ENCODE results near the gene PRCP.

DNA sequence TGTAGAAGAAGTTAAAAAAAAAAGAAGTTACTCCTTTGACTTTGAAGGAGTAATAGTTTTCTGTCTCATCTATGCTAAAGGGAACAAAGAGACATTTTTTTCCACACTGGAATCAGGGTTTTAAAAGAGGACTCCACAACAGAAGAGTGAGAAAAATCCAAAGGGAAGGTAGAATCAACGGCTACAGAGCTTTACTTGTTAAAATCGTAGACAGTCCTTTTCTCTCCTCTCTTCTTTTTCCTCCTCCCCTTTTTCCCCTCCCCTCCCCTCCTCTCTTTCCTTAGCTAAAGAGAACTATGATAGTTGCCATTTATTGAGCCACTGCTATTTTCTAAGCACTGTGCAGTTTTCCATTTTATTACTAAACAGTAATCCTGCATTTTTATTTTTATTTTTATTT lies 30.5 kb upstream of the PRCP start:
- TF ChIP-seq CTCF (IDR thresholded peaks at IDR 0.05) (no peak), MXI1 (IDR thresholded peaks at IDR 0.05; ENCODE audit: low read depth, low read length) (no peak), TAF1 (IDR thresholded peaks at IDR 0.05; ENCODE audit: borderline replicate concordance, low read depth, low read length) (no peak), IRF3 (IDR thresholded peaks at IDR 0.05; ENCODE audit: low read depth, low read length) (no peak)
- TF ChIP-seq, protein P1, sequence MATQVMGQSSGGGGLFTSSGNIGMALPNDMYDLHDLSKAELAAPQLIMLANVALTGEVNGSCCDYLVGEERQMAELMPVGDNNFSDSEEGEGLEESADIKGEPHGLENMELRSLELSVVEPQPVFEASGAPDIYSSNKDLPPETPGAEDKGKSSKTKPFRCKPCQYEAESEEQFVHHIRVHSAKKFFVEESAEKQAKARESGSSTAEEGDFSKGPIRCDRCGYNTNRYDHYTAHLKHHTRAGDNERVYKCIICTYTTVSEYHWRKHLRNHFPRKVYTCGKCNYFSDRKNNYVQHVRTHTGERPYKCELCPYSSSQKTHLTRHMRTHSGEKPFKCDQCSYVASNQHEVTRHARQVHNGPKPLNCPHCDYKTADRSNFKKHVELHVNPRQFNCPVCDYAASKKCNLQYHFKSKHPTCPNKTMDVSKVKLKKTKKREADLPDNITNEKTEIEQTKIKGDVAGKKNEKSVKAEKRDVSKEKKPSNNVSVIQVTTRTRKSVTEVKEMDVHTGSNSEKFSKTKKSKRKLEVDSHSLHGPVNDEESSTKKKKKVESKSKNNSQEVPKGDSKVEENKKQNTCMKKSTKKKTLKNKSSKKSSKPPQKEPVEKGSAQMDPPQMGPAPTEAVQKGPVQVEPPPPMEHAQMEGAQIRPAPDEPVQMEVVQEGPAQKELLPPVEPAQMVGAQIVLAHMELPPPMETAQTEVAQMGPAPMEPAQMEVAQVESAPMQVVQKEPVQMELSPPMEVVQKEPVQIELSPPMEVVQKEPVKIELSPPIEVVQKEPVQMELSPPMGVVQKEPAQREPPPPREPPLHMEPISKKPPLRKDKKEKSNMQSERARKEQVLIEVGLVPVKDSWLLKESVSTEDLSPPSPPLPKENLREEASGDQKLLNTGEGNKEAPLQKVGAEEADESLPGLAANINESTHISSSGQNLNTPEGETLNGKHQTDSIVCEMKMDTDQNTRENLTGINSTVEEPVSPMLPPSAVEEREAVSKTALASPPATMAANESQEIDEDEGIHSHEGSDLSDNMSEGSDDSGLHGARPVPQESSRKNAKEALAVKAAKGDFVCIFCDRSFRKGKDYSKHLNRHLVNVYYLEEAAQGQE (IDR thresholded peaks at IDR 0.05; ENCODE audit: low read depth, low read length), result no peak

All from SK-N-SH (cell line).